Mesendoderm (in vitro differentiated cells): ENCODE measurements around the gene SLAMF6.

Source experiments
- DNase-seq: peaks from one replicate; pipeline ENCODE4 v3.0.0; 2013
- H2AK5ac ChIP-seq: 2 replicates; pipeline ENCODE4 v1.6.1; 2013; ENCODE audit warnings: low read length, inconsistent platforms
- H2BK120ac ChIP-seq: 2 replicates; pipeline ENCODE4 v1.6.1; 2013; ENCODE audit warnings: low read depth, mild to moderate bottlenecking, low read length, moderate library complexity, mixed read lengths
- H2BK15ac ChIP-seq: replicated peaks from 2 replicates; pipeline ENCODE4 v1.6.1; 2013; ENCODE audit warnings: low read depth, mild to moderate bottlenecking, moderate library complexity
- H2BK5ac ChIP-seq: 2 replicates; pipeline ENCODE4 v1.6.1; 2013; ENCODE audit warnings: low read length, inconsistent platforms
- H3K18ac ChIP-seq: 2 replicates; pipeline ENCODE4 v1.6.1; 2013; ENCODE audit warnings: mild to moderate bottlenecking, low read length, mixed read lengths
- H3K23ac ChIP-seq: one replicate; pipeline ENCODE4 v1.6.1; 2013; ENCODE audit warnings: low read length
- H3K27ac ChIP-seq: 2 replicates; pipeline ENCODE4 v1.5.1; 2013; ENCODE audit warnings: low read depth, mild to moderate bottlenecking, inconsistent platforms, low read length, moderate library complexity
- H3K27me3 ChIP-seq: 2 replicates; pipeline ENCODE4 v1.6.1; 2013; ENCODE audit warnings: low read length, control low read depth, mild to moderate bottlenecking, inconsistent platforms; ENCODE audit not compliant: insufficient read depth, poor library complexity
- H3K36me3 ChIP-seq: 2 replicates; pipeline ENCODE4 v1.6.1; 2013; ENCODE audit warnings: low read length, inconsistent platforms; ENCODE audit not compliant: control insufficient read depth, insufficient read depth
- H3K4ac ChIP-seq: one replicate; pipeline ENCODE4 v1.6.1; 2013; ENCODE audit warnings: low read depth, mild to moderate bottlenecking, low read length, moderate library complexity
- H3K4me1 ChIP-seq: 2 replicates; pipeline ENCODE4 v1.6.1; 2013; ENCODE audit warnings: low read depth, low read length, inconsistent platforms; ENCODE audit not compliant: control insufficient read depth
- H3K4me2 ChIP-seq: 2 replicates; pipeline ENCODE4 v1.6.1; 2013; ENCODE audit warnings: low read length
- H3K4me3 ChIP-seq: 2 replicates; pipeline ENCODE4 v1.5.1; 2013; ENCODE audit warnings: mild to moderate bottlenecking, low read length
- H3K56ac ChIP-seq: one replicate; pipeline ENCODE4 v1.6.1; 2013; ENCODE audit warnings: low read length
- H3K79me1 ChIP-seq: 2 replicates; pipeline ENCODE4 v1.6.1; 2013; ENCODE audit warnings: low read length, inconsistent platforms
- H3K79me2 ChIP-seq: 2 replicates; pipeline ENCODE4 v1.6.1; 2013; ENCODE audit warnings: mild to moderate bottlenecking, low read length; ENCODE audit not compliant: control insufficient read depth, insufficient read depth
- H3K9ac ChIP-seq: 2 replicates; pipeline ENCODE4 v1.6.1; 2013; ENCODE audit warnings: low read length, inconsistent platforms
- H4K5ac ChIP-seq: one replicate; pipeline ENCODE4 v1.6.1; 2013; ENCODE audit warnings: low read length
- H4K8ac ChIP-seq: one replicate; pipeline ENCODE4 v1.6.1; 2013; ENCODE audit warnings: low read depth, mild to moderate bottlenecking, control low read depth, low read length, moderate library complexity
- WGBS: extraction: QIAGEN DNeasy Blood & Tissue Kit; methylation state at CpG from one replicate; pipeline ENCODE4 v1.1.7; 2013; ENCODE audit warnings: low lambda C conversion rate, missing lambda C conversion rate; ENCODE audit not compliant: insufficient coverage; ENCODE audit errors: extremely low coverage; 5-methylcytosine and 5-hydroxymethylcytosine counted together

The SLAMF6 gene

GRCh38 chr1:160446945-160447600, 76.0 kb downstream of the SLAMF6 start:
- Histone ChIP-seq H2AK5ac (no peak overlapping the region), H3K4me2 (no peak overlapping the region), H3K79me1 (no peaks in the 10 kb centered on the region), H3K56ac (no peak overlapping the region), H3K4ac (no peak overlapping the region), H3K18ac (peak overlapping the region; percentile 16), H4K5ac (no peak overlapping the region), H3K36me3 (no peaks in the 10 kb centered on the region), H3K4me1 (no peaks in the 10 kb centered on the region), H3K79me2 (no peaks in the 10 kb centered on the region), H2BK120ac (no peak overlapping the region), H3K4me3 (no peak overlapping the region), H3K9ac (no peak overlapping the region), H2BK5ac (no peak overlapping the region), H3K27ac (no peak overlapping the region), H4K8ac (no peak overlapping the region), H3K23ac (no peak overlapping the region), H2BK15ac (no peak overlapping the region), H3K27me3 (no peaks in the 10 kb centered on the region)
- no CpG with 5 or more reads among the region's 8 CpGs for WGBS
- DNase-seq = no peak

GRCh38 chr1:160439718-160440117, 83.3 kb downstream of the SLAMF6 start:
- no peak overlapping the region for H3K4me3 ChIP-seq
- no peaks in the 10 kb centered on the region for H3K27me3 ChIP-seq
- no peaks in the 10 kb centered on the region for H3K4me1 ChIP-seq
- H3K56ac ChIP-seq = no peak overlapping the region
- no peak overlapping the region for H3K18ac ChIP-seq
- no peak overlapping the region for H3K4me2 ChIP-seq
- no peak overlapping the region for H2BK5ac ChIP-seq
- H2AK5ac ChIP-seq = no peak overlapping the region
- H3K79me1 ChIP-seq = no peaks in the 10 kb centered on the region
- no peaks in the 10 kb centered on the region for H3K36me3 ChIP-seq
- no peak overlapping the region for H3K4ac ChIP-seq
- no peak overlapping the region for H4K5ac ChIP-seq
- no peaks in the 10 kb centered on the region for H3K79me2 ChIP-seq
- H2BK15ac ChIP-seq = no peak overlapping the region
- no peak overlapping the region for H3K27ac ChIP-seq
- H2BK120ac ChIP-seq = no peak overlapping the region
- 100% methylated on average over 1 of the region's 2 CpGs for WGBS
- no peak overlapping the region for H3K23ac ChIP-seq
- no peak overlapping the region for H4K8ac ChIP-seq
- DNase-seq = no peak
- no peak overlapping the region for H3K9ac ChIP-seq

- Histone ChIP-seq H3K79me1 (no peaks in the 10 kb centered on the region), H2BK5ac (no peak overlapping the region), H2BK120ac (no peak overlapping the region), H3K4ac (no peak overlapping the region), H3K4me1 (no peaks in the 10 kb centered on the region), H3K23ac (no peak overlapping the region), H3K18ac (no peak overlapping the region), H4K5ac (no peak overlapping the region), H2AK5ac (no peak overlapping the region), H3K4me3 (no peak overlapping the region), H3K56ac (no peak overlapping the region), H4K8ac (no peak overlapping the region), H3K79me2 (no peaks in the 10 kb centered on the region), H3K4me2 (no peak overlapping the region), H3K27ac (no peak overlapping the region), H3K27me3 (no peaks in the 10 kb centered on the region), H3K36me3 (no peaks in the 10 kb centered on the region), H2BK15ac (no peak overlapping the region), H3K9ac (no peak overlapping the region)
- no CpG with 5 or more reads among the region's 2 CpGs for WGBS
- DNase-seq = no peak
Measured at GRCh38 chr1:160438935-160439334, 84.1 kb downstream of the SLAMF6 start.

GRCh38 chr1:160438317-160438918, 84.6 kb downstream of the SLAMF6 start:
- Histone ChIP-seq H3K79me2 (no peaks in the 10 kb centered on the region), H3K27me3 (no peaks in the 10 kb centered on the region), H2AK5ac (no peak overlapping the region), H3K4me2 (no peak overlapping the region), H3K9ac (no peak overlapping the region), H2BK5ac (no peak overlapping the region), H3K23ac (no peak overlapping the region), H3K4me3 (no peak overlapping the region), H4K5ac (no peak overlapping the region), H3K79me1 (no peaks in the 10 kb centered on the region), H3K56ac (no peak overlapping the region), H2BK15ac (no peak overlapping the region), H4K8ac (no peak overlapping the region), H3K18ac (no peak overlapping the region), H3K4me1 (no peaks in the 10 kb centered on the region), H2BK120ac (no peak overlapping the region), H3K36me3 (no peaks in the 10 kb centered on the region), H3K4ac (no peak overlapping the region), H3K27ac (no peak overlapping the region)
- no CpG with 5 or more reads among the region's 4 CpGs for WGBS
- no peak for DNase-seq

- Histone ChIP-seq H4K5ac (no peak overlapping the region), H3K4ac (no peak overlapping the region), H3K36me3 (no peaks in the 10 kb centered on the region), H3K4me3 (no peak overlapping the region), H3K4me1 (no peaks in the 10 kb centered on the region), H3K56ac (no peak overlapping the region), H2BK5ac (no peak overlapping the region), H2AK5ac (no peak overlapping the region), H3K23ac (no peak overlapping the region), H2BK120ac (no peak overlapping the region), H3K4me2 (no peak overlapping the region), H3K18ac (no peak overlapping the region), H3K27ac (no peak overlapping the region), H3K9ac (no peak overlapping the region), H3K79me1 (no peaks in the 10 kb centered on the region), H3K27me3 (no peaks in the 10 kb centered on the region), H3K79me2 (no peaks in the 10 kb centered on the region), H4K8ac (no peak overlapping the region), H2BK15ac (no peak overlapping the region)
- no peak for DNase-seq
- WGBS = no CpG with 5 or more reads among the region's 4 CpGs
Measured at GRCh38 chr1:160437432-160438316, 85.4 kb downstream of the SLAMF6 start.
